Liver (tissue), 9 donors: ENCODE data around the gene PROCA1. TPM values are rescaled to one million over a fixed set of nuclear protein-coding genes. Genes with fewer than 3 reads are reported as not detected.

ENCODE experiments used
- DNase-seq: peaks from one replicate; pipeline ENCODE4 v3.0.0-alpha.2; 2017; ENCODE audit warnings: low spot score
- H3K27ac ChIP-seq, 2 donors: one replicate each; pipeline ENCODE4 v1.7.0; 2013; ENCODE audit warnings: inconsistent platforms in 2 of 2, low read length in 2 of 2, control low read depth in 1 of 2, low read depth in 1 of 2, mild to moderate bottlenecking in 1 of 2
- H3K27me3 ChIP-seq, 4 donors: one replicate each; pipeline versions ENCODE4 v1.6.1 to v1.7.0; 2013; ENCODE audit warnings: low read length in 3 of 4, inconsistent platforms in 1 of 4, mild to moderate bottlenecking in 1 of 4, moderate library complexity in 1 of 4; ENCODE audit not compliant: control insufficient read depth in 4 of 4, insufficient read depth in 4 of 4
- H3K36me3 ChIP-seq, 4 donors: one replicate each; pipeline versions ENCODE4 v1.6.1 to v1.7.0; 2013; ENCODE audit warnings: low read length in 3 of 4, mild to moderate bottlenecking in 3 of 4, low read depth in 1 of 4, moderate library complexity in 1 of 4; ENCODE audit not compliant: control insufficient read depth in 4 of 4, insufficient read depth in 3 of 4
- H3K4me1 ChIP-seq, 4 donors: one replicate each; pipeline versions ENCODE4 v1.6.1 to v1.7.0; 2013; ENCODE audit warnings: low read length in 3 of 4, mild to moderate bottlenecking in 3 of 4, moderate library complexity in 1 of 4; ENCODE audit not compliant: control insufficient read depth in 4 of 4, insufficient read depth in 4 of 4
- H3K4me3 ChIP-seq, 3 donors: one replicate each; pipeline versions ENCODE4 v1.6.1 to v1.7.0; 2013; ENCODE audit warnings: low read length in 3 of 3, control low read depth in 1 of 3, low read depth in 1 of 3, mild to moderate bottlenecking in 1 of 3
- H3K9ac ChIP-seq, 2 donors: one replicate each; pipeline ENCODE4 v1.7.0; 2013; ENCODE audit warnings: low read length in 2 of 2, mild to moderate bottlenecking in 2 of 2, moderate library complexity in 2 of 2, control low read depth in 1 of 2, low read depth in 1 of 2
- H3K9me3 ChIP-seq, 4 donors: one replicate each; pipeline versions ENCODE4 v1.6.1 to v1.7.0; 2013; ENCODE audit warnings: low read length in 3 of 4; ENCODE audit not compliant: control insufficient read depth in 4 of 4
- ATF3 ChIP-seq: IDR thresholded peaks from 2 replicates; pipeline ENCODE4 v1.6.1; 2016; ENCODE audit warnings: antibody characterized with exemption
- FOXA2 ChIP-seq: IDR thresholded peaks from 2 replicates; pipeline ENCODE4 v1.6.1; 2016; ENCODE audit warnings: antibody characterized with exemption
- GABPA ChIP-seq, 2 donors: IDR thresholded peaks in 1 of 2; conservative IDR thresholded peaks in 1 of 2; 2 replicates each; pipeline ENCODE4 v1.6.1; 2016; ENCODE audit warnings: antibody characterized with exemption in 2 of 2, mild to moderate bottlenecking in 1 of 2, moderate library complexity in 1 of 2
- HNF4A ChIP-seq, 2 donors: conservative IDR thresholded peaks; 2 replicates each; pipeline ENCODE4 v1.6.1; 2016; ENCODE audit warnings: antibody characterized with exemption in 2 of 2, mild to moderate bottlenecking in 2 of 2
- JUND ChIP-seq, 2 donors: IDR thresholded peaks; 2 replicates each; pipeline ENCODE4 v1.6.1; 2016; ENCODE audit warnings: antibody characterized with exemption in 2 of 2
- NR2F2 ChIP-seq: IDR thresholded peaks from 2 replicates; pipeline ENCODE4 v1.6.1; 2016; ENCODE audit warnings: antibody characterized with exemption
- RAD21 ChIP-seq, 2 donors: IDR thresholded peaks; 2 replicates each; pipeline ENCODE4 v1.6.1; 2016; ENCODE audit warnings: antibody characterized with exemption in 2 of 2, mild to moderate bottlenecking in 2 of 2
- REST ChIP-seq: IDR thresholded peaks from 2 replicates; pipeline ENCODE4 v1.6.1; 2016; ENCODE audit warnings: antibody characterized with exemption, mild to moderate bottlenecking
- RXRA ChIP-seq, 2 donors: IDR thresholded peaks; 2 replicates each; pipeline ENCODE4 v1.6.1; 2017 to 2018; ENCODE audit warnings: antibody characterized with exemption in 2 of 2, mild to moderate bottlenecking in 1 of 2
- TAF1 ChIP-seq: conservative IDR thresholded peaks from 2 replicates; pipeline ENCODE4 v1.6.1; 2016; ENCODE audit warnings: antibody characterized with exemption, mild to moderate bottlenecking
- WGBS: extraction: QIAGEN DNeasy Blood & Tissue Kit; methylation state at CpG from one replicate; pipeline ENCODE4 v1.1.7; 2013; 5-methylcytosine and 5-hydroxymethylcytosine counted together
- polyA plus RNA-seq, 2 donors: library from polyadenylated mRNA; stranded (reverse) in 1 of 2; unstranded in 1 of 2; fragments of 200-250 nt in 1 of 2; fragments of >200 nt in 1 of 2; fragmentation: Nextera tagmentation in 1 of 2; extraction: Ambion mirVana in 1 of 2; gene quantifications; one replicate each; pipeline versions ENCODE4 v1.2.1 to v1.2.3, GENCODE V29; 2013 to 2015
- total RNA-seq, 2 donors: library from RNA; depleted of rRNA; stranded (reverse); fragments of >200 nt; gene quantifications; one replicate each; pipeline ENCODE4 v1.2.3, GENCODE V29; 2014
- TF ChIP-seq, protein P1 (sequence below): fragments of 150-350 bp; IDR thresholded peaks from 2 replicates; pipeline ENCODE4 v1.5.1; 2017; ENCODE audit warnings: improper control_type of control experiment, low read depth, low read length; ENCODE audit not compliant: missing input control
- TF ChIP-seq, protein P2 (sequence below): IDR thresholded peaks from 2 replicates; pipeline ENCODE4 v1.6.1; 2016; ENCODE audit warnings: antibody characterized with exemption
- donor health status: healthy.
- donor health status: healthy.
- donor health status: healthy.
- donor health status: healthy.
- donor health status: healthy.

The PROCA1 gene
- total RNA-seq: under 1 TPM; 0.25 to 0.65 TPM
- polyA plus RNA-seq: under 1 TPM; 0.16 to 0.44 TPM

GRCh38 chr17:28711723-28712031, at the start of gene PROCA1:
TSS of gene PROCA1 (minus strand) at chr17:28711888. CDS start at chr17:28711660, 228 bp downstream.
- Histone ChIP-seq H3K27ac (peak within 1 kb of the TSS; percentile 69 to 73), H3K36me3 (no peaks in the 10 kb centered on the region), H3K4me3 (peak within 1 kb of the TSS; percentile 60 to 66 (median 60)), H3K9me3 (no peaks in the 10 kb centered on the region), H3K27me3 (no peaks in the 10 kb centered on the region), H3K4me1 (peaks cover 1 to 11% (median 6%) of the 10 kb centered on the region in 4 donors), H3K9ac (peak within 1 kb of the TSS; percentile 30 to 66)
- no peak for DNase-seq
- 8% methylated on average over 20 of the region's 20 CpGs for WGBS
- TF ChIP-seq RAD21 (IDR thresholded peaks at IDR 0.05) (no peak), ATF3 (no peak)

GRCh38 chr17:28760601-28761562, 49.2 kb upstream of the PROCA1 start:
- H3K4me3 ChIP-seq: no peak overlapping the region
- TF ChIP-seq NR2F2 (no peak), TAF1 (no peak), FOXA2 (no peak), GABPA (IDR thresholded peaks at IDR 0.05 in 1 of 2, conservative IDR thresholded peaks at IDR 0.05 in 1 of 2) (peak in 1 of 2 donors; percentile 34), RXRA (IDR thresholded peaks at IDR 0.05) (peak; percentile 65 to 76), JUND (IDR thresholded peaks at IDR 0.05) (no peak), HNF4A (conservative IDR thresholded peaks at IDR 0.05) (peak; percentile 25 to 38), REST (no peak), RAD21 (IDR thresholded peaks at IDR 0.05) (peak in 1 of 2 donors; percentile 47)
- TF ChIP-seq, protein P1, sequence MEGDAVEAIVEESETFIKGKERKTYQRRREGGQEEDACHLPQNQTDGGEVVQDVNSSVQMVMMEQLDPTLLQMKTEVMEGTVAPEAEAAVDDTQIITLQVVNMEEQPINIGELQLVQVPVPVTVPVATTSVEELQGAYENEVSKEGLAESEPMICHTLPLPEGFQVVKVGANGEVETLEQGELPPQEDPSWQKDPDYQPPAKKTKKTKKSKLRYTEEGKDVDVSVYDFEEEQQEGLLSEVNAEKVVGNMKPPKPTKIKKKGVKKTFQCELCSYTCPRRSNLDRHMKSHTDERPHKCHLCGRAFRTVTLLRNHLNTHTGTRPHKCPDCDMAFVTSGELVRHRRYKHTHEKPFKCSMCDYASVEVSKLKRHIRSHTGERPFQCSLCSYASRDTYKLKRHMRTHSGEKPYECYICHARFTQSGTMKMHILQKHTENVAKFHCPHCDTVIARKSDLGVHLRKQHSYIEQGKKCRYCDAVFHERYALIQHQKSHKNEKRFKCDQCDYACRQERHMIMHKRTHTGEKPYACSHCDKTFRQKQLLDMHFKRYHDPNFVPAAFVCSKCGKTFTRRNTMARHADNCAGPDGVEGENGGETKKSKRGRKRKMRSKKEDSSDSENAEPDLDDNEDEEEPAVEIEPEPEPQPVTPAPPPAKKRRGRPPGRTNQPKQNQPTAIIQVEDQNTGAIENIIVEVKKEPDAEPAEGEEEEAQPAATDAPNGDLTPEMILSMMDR: no peak
- TF ChIP-seq, protein P2, sequence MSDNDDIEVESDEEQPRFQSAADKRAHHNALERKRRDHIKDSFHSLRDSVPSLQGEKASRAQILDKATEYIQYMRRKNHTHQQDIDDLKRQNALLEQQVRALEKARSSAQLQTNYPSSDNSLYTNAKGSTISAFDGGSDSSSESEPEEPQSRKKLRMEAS: no peak
- no peak overlapping the region for H3K9ac ChIP-seq
- no peak for DNase-seq
- 45% methylated on average over 9 of the region's 9 CpGs for WGBS
- H3K36me3 ChIP-seq: peaks cover 7 to 30% (median 13%) of the 10 kb centered on the region in 4 donors
- no peak overlapping the region for H3K27ac ChIP-seq
- no peaks in the 10 kb centered on the region for H3K27me3 ChIP-seq
- no peaks in the 10 kb centered on the region for H3K9me3 ChIP-seq
- peaks cover 0 to 11% (median 7%) of the 10 kb centered on the region in 4 donors for H3K4me1 ChIP-seq
